ENCODE results near the gene PRND.
"Not testable (repeated sequence)": the region's sequence is repeated elsewhere in the genome, so short reads cannot be mapped to it uniquely, and the experiment has no call there.

Gene PRND

GRCh38 chr20:4694076-4694475 is 27.6 kb upstream of the PRND start:
- Histone ChIP-seq H3K9me3 (ENCODE audit: low read length) (no peaks in the 10 kb centered on the region), H3K4me1 (ENCODE audit: insufficient read depth, low read length) (peaks cover 25% of the 10 kb centered on the region), H3K36me3 (ENCODE audit: insufficient read depth, low read length) (no peaks in the 10 kb centered on the region)

GRCh38 chr20:4697189-4697830 is 24.4 kb upstream of the PRND start:
- Histone ChIP-seq H3K27me3 (ENCODE audit: insufficient read depth, low read length) (no peaks in the 10 kb centered on the region), H3K9me3 (ENCODE audit: low read length) (no peaks in the 10 kb centered on the region), H3K36me3 (ENCODE audit: insufficient read depth, low read length) (peaks cover 9% of the 10 kb centered on the region), H3K4me1 (ENCODE audit: insufficient read depth, low read length) (peaks cover 14% of the 10 kb centered on the region), H2AFZ (ENCODE audit: low read depth, low read length) (no peak overlapping the region), H3K4me3 (ENCODE audit: low read length) (no peak overlapping the region)

More at GRCh38 chr20:4694076-4694475, 27.6 kb upstream of the PRND start:
- no peaks in the 10 kb centered on the region for H3K27me3 ChIP-seq (ENCODE audit: insufficient read depth, low read length)
- no peak overlapping the region for H3K4me3 ChIP-seq (ENCODE audit: low read length)
- no peak overlapping the region for H2AFZ ChIP-seq (ENCODE audit: low read depth, low read length)

- Histone ChIP-seq H3K36me3 (ENCODE audit: insufficient read depth, low read length) (peaks cover 9% of the 10 kb centered on the region), H3K4me1 (ENCODE audit: insufficient read depth, low read length) (peaks cover 14% of the 10 kb centered on the region), H3K9me3 (ENCODE audit: low read length) (no peaks in the 10 kb centered on the region)
Measured at GRCh38 chr20:4697831-4698221, 23.9 kb upstream of the PRND start.

GRCh38 chr20:4699216-4699615 is 22.5 kb upstream of the PRND start:
- no peak overlapping the region for H3K4me3 ChIP-seq (ENCODE audit: low read length)
- no peaks in the 10 kb centered on the region for H3K9me3 ChIP-seq (ENCODE audit: low read length)
- H3K36me3 ChIP-seq (ENCODE audit: insufficient read depth, low read length): peaks cover 9% of the 10 kb centered on the region
- no peak overlapping the region for H2AFZ ChIP-seq (ENCODE audit: low read depth, low read length)
- H3K4me1 ChIP-seq (ENCODE audit: insufficient read depth, low read length): peaks cover 21% of the 10 kb centered on the region
- H3K27me3 ChIP-seq (ENCODE audit: insufficient read depth, low read length): no peaks in the 10 kb centered on the region

More at GRCh38 chr20:4697831-4698221, 23.9 kb upstream of the PRND start:
- Histone ChIP-seq H2AFZ (ENCODE audit: low read depth, low read length) (no peak overlapping the region), H3K27me3 (ENCODE audit: insufficient read depth, low read length) (no peaks in the 10 kb centered on the region), H3K4me3 (ENCODE audit: low read length) (no peak overlapping the region)

GRCh38 chr20:4699957-4700356 is 21.8 kb upstream of the PRND start:
- no peaks in the 10 kb centered on the region for H3K9me3 ChIP-seq (ENCODE audit: low read length)
- H3K36me3 ChIP-seq (ENCODE audit: insufficient read depth, low read length): peaks cover 9% of the 10 kb centered on the region
- peaks cover 26% of the 10 kb centered on the region for H3K4me1 ChIP-seq (ENCODE audit: insufficient read depth, low read length)
- no peaks in the 10 kb centered on the region for H3K27me3 ChIP-seq (ENCODE audit: insufficient read depth, low read length)
- no peak overlapping the region for H3K4me3 ChIP-seq (ENCODE audit: low read length)
- H2AFZ ChIP-seq (ENCODE audit: low read depth, low read length): no peak overlapping the region

- Histone ChIP-seq H3K4me1 (ENCODE audit: insufficient read depth, low read length) (peaks cover 15% of the 10 kb centered on the region), H3K9me3 (ENCODE audit: low read length) (no peaks in the 10 kb centered on the region), H3K36me3 (ENCODE audit: insufficient read depth, low read length) (peaks cover 9% of the 10 kb centered on the region), H3K27me3 (ENCODE audit: insufficient read depth, low read length) (no peaks in the 10 kb centered on the region), H3K4me3 (ENCODE audit: low read length) (no peak overlapping the region), H2AFZ (ENCODE audit: low read depth, low read length) (no peak overlapping the region)
Measured at GRCh38 chr20:4702562-4703280, 19.0 kb upstream of the PRND start.

GRCh38 chr20:4703281-4703676 is 18.4 kb upstream of the PRND start:
- no peak overlapping the region for H3K4me3 ChIP-seq (ENCODE audit: low read length)
- no peaks in the 10 kb centered on the region for H3K9me3 ChIP-seq (ENCODE audit: low read length)
- peaks cover 12% of the 10 kb centered on the region for H3K4me1 ChIP-seq (ENCODE audit: insufficient read depth, low read length)
- H2AFZ ChIP-seq (ENCODE audit: low read depth, low read length): no peak overlapping the region
- no peaks in the 10 kb centered on the region for H3K27me3 ChIP-seq (ENCODE audit: insufficient read depth, low read length)
- peaks cover 9% of the 10 kb centered on the region for H3K36me3 ChIP-seq (ENCODE audit: insufficient read depth, low read length)

- not testable (repeated sequence) for H3K9me3 ChIP-seq (ENCODE audit: low read length); H3K36me3 ChIP-seq (ENCODE audit: insufficient read depth, low read length); H2AFZ ChIP-seq (ENCODE audit: low read depth, low read length); H3K4me3 ChIP-seq (ENCODE audit: low read length); H3K27me3 ChIP-seq (ENCODE audit: insufficient read depth, low read length)
- H3K4me1 ChIP-seq (ENCODE audit: insufficient read depth, low read length): peaks cover 12% of the 10 kb centered on the region
Measured at GRCh38 chr20:4706941-4707340, 14.8 kb upstream of the PRND start.

- Histone ChIP-seq H3K4me1 (ENCODE audit: insufficient read depth, low read length) (peaks cover 12% of the 10 kb centered on the region), H3K4me3 (ENCODE audit: low read length) (no peak overlapping the region), H2AFZ (ENCODE audit: low read depth, low read length) (no peak overlapping the region), H3K36me3 (ENCODE audit: insufficient read depth, low read length) (no peaks in the 10 kb centered on the region), H3K27me3 (ENCODE audit: insufficient read depth, low read length) (no peaks in the 10 kb centered on the region), H3K9me3 (ENCODE audit: low read length) (no peaks in the 10 kb centered on the region)
Measured at GRCh38 chr20:4708036-4708435, 13.7 kb upstream of the PRND start.

GRCh38 chr20:4708856-4709255 is 12.9 kb upstream of the PRND start:
- no peak overlapping the region for H3K4me3 ChIP-seq (ENCODE audit: low read length)
- no peaks in the 10 kb centered on the region for H3K36me3 ChIP-seq (ENCODE audit: insufficient read depth, low read length)
- no peaks in the 10 kb centered on the region for H3K27me3 ChIP-seq (ENCODE audit: insufficient read depth, low read length)
- peaks cover 9% of the 10 kb centered on the region for H3K4me1 ChIP-seq (ENCODE audit: insufficient read depth, low read length)
- no peaks in the 10 kb centered on the region for H3K9me3 ChIP-seq (ENCODE audit: low read length)
- no peak overlapping the region for H2AFZ ChIP-seq (ENCODE audit: low read depth, low read length)

- no peak overlapping the region for H2AFZ ChIP-seq (ENCODE audit: low read depth, low read length)
- no peaks in the 10 kb centered on the region for H3K9me3 ChIP-seq (ENCODE audit: low read length)
- H3K4me1 ChIP-seq (ENCODE audit: insufficient read depth, low read length): peaks cover 3% of the 10 kb centered on the region
- H3K27me3 ChIP-seq (ENCODE audit: insufficient read depth, low read length): no peaks in the 10 kb centered on the region
- H3K4me3 ChIP-seq (ENCODE audit: low read length): no peak overlapping the region
- no peaks in the 10 kb centered on the region for H3K36me3 ChIP-seq (ENCODE audit: insufficient read depth, low read length)
Measured at GRCh38 chr20:4709261-4710105, 12.2 kb upstream of the PRND start.

GRCh38 chr20:4710106-4710475 is 11.6 kb upstream of the PRND start:
- no peak overlapping the region for H2AFZ ChIP-seq (ENCODE audit: low read depth, low read length)
- no peak overlapping the region for H3K4me3 ChIP-seq (ENCODE audit: low read length)
- no peaks in the 10 kb centered on the region for H3K36me3 ChIP-seq (ENCODE audit: insufficient read depth, low read length)
- H3K9me3 ChIP-seq (ENCODE audit: low read length): no peaks in the 10 kb centered on the region
- H3K27me3 ChIP-seq (ENCODE audit: insufficient read depth, low read length): no peaks in the 10 kb centered on the region
- H3K4me1 ChIP-seq (ENCODE audit: insufficient read depth, low read length): no peaks in the 10 kb centered on the region

- no peaks in the 10 kb centered on the region for H3K27me3 ChIP-seq (ENCODE audit: insufficient read depth, low read length)
- H3K4me1 ChIP-seq (ENCODE audit: insufficient read depth, low read length): no peaks in the 10 kb centered on the region
- no peak overlapping the region for H2AFZ ChIP-seq (ENCODE audit: low read depth, low read length)
- H3K36me3 ChIP-seq (ENCODE audit: insufficient read depth, low read length): no peaks in the 10 kb centered on the region
- no peak overlapping the region for H3K4me3 ChIP-seq (ENCODE audit: low read length)
- no peaks in the 10 kb centered on the region for H3K9me3 ChIP-seq (ENCODE audit: low read length)
Measured at GRCh38 chr20:4711511-4711910, 10.2 kb upstream of the PRND start.

Measured in neuron (in vitro differentiated cells).